Raji (cell line): ENCODE measurements around the gene CAPZA3.

Experiments used
- POLR2A ChIP-seq: IDR thresholded peaks from 2 replicates; pipeline ENCODE4 v1.6.1; 2011; ENCODE audit warnings: low read depth, low read length, control low read depth; ENCODE audit not compliant: insufficient read depth

CAPZA3 gene, protein sequence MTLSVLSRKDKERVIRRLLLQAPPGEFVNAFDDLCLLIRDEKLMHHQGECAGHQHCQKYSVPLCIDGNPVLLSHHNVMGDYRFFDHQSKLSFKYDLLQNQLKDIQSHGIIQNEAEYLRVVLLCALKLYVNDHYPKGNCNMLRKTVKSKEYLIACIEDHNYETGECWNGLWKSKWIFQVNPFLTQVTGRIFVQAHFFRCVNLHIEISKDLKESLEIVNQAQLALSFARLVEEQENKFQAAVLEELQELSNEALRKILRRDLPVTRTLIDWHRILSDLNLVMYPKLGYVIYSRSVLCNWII

DNA sequence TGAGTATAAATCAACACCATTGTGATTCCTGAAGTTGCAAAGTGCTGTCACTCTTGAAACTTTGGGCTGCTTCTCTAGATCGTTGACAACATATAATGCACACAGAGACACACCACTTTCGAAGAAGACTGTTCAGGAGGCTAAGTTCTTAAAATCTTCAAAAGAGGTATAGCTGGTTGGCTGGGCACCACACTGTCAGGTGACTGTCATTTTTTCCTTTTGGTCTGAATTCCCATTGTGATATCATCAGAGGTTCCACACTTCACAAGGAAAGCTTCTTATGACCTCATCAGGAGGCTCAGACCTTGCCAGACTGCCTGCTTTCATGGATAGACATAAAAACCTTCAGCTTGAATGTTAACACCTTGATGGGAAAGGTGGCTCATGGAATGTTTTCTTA is at the start of gene CAPZA3, which contains the start of gene PLCZ1:
Gene CAPZA3 (plus strand): TSS at position 301 of the 400 bp plus-strand sequence. CDS start 150 bp downstream, outside the sequence.
Gene PLCZ1 (minus strand): TSS at position 194 of the 400 bp plus-strand sequence. CDS start 641 bp downstream, outside the sequence.
- TF ChIP-seq POLR2A: no peak

DNA sequence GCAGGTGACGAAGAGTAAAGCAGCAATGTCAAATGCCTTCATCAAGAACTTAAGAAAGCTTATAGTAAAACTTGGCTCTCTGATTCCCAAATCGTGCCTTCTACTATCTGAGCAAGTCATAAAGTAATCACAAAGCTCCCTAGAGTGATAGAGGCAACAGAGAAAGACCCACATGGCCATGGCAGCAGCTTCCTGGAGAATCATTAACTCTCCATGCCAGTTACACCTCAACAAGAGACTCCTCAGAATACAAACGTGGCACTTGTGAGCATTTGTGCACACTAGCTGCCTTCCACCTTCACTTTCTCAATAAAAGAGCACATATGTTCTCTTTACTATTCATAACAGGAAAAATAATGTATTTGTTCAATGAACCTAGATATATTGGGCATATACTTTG is 48.1 kb upstream of the CAPZA3 start:
- no peak for TF ChIP-seq POLR2A

GRCh38 chr12:18690653-18691052 is 47.3 kb upstream of the CAPZA3 start:
- TF ChIP-seq POLR2A: no peak

- no peak for TF ChIP-seq POLR2A
These were observed 40.8 kb upstream of the CAPZA3 start for GRCh38 chr12:18696971-18697602.

- TF ChIP-seq POLR2A: no peak
These were observed 37.6 kb upstream of the CAPZA3 start for GRCh38 chr12:18700271-18700670.

GRCh38 chr12:18703321-18703720 is 34.6 kb upstream of the CAPZA3 start:
- no peak for TF ChIP-seq POLR2A

DNA sequence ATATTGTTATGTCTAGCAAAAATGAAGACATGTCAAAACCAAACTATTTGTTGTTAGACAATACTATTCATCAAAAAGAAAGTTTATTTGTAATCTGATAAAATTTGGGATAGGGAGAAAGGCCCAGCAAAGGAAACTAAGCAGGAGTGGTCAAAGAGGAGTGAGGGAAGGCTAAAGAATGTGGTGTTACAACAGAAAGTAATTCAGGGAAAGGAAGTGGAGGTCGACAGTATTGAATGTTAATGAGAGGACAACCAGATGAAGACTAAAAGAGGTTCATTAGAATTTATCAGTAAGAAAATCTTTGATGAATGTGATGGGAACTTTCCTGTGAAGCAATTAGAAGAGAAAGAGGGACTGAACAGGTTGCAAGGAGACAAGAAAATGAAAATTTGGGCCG is 34.0 kb upstream of the CAPZA3 start:
- TF ChIP-seq POLR2A: no peak

GRCh38 chr12:18706798-18707197 is 31.1 kb upstream of the CAPZA3 start:
- TF ChIP-seq POLR2A: no peak

- TF ChIP-seq POLR2A: no peak
These were observed 21.7 kb upstream of the CAPZA3 start for GRCh38 chr12:18716236-18716635.

DNA sequence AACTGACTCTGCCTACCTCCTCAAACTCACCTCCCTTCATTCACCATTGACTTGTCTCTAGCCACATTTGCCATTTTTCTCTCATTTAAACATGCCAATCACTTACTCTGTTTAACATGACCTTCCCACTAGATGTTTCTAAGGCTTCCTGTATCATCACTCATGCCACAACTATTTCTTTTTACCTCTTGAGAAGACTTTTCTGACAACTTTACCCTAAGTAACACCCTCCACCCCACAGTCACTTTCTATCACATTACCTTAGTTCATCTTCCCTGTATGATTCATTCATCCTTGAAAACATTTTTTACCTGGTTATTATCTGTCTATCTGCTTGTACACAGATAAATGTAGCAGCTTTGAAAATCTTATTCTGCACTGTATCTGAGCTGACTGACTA is 19.5 kb upstream of the CAPZA3 start:
- TF ChIP-seq POLR2A: no peak

DNA sequence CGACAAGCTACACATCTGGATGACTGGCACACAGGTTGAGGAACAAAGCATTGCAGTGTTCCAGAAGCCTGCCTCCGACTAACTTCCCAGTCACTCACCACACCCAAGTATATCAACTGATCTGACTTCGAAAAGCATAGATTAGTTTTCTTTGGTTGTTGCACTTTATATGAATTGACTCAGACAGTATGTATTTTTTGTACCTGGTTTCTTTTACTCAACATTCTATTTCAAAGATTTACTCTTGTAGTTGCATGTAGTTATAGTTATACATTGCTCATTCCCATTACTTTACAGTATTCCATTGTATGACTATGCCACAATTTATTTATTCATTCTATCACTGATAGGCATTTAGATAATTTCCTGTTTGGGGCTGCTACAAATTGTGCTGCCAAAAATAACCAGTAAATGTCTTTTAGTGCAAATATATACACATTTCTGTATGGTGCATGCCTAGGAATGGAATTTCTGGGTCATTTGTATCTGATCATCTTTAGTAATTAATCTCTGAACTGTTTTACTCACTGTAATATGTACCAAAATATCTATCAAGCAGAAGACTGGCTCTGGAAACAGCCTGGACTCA is 17.9 kb upstream of the CAPZA3 start:
- no peak for TF ChIP-seq POLR2A

GRCh38 chr12:18720690-18721089 is 17.2 kb upstream of the CAPZA3 start:
- TF ChIP-seq POLR2A: no peak

- no peak for TF ChIP-seq POLR2A
These were observed 16.5 kb upstream of the CAPZA3 start for GRCh38 chr12:18721452-18721851.

DNA sequence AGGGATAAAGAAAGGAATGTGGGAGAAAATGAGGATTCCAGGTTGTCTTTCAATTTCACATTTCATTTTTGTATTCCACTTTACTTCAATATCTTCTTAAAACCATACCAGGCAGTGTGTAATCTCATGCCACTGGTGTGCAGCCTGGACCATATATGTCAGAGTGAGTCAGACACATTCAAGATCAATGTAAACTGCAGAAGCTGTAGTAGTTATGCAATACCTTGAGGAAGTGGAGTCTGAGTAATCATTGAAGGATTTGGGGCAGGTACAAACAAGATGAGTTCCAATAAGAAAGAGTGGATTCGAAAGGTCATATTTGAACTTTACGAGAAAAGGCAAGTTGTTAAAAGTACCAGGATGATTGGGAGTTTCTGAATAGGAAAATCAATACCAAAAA is 14.2 kb upstream of the CAPZA3 start:
- TF ChIP-seq POLR2A: no peak

GRCh38 chr12:18731156-18731555 is 6.8 kb upstream of the CAPZA3 start:
- TF ChIP-seq POLR2A: no peak

GRCh38 chr12:18747895-18748294 is 10.0 kb downstream of the CAPZA3 start:
- no peak for TF ChIP-seq POLR2A
